Fibroblast of the aortic adventitia (primary cell): ENCODE results near the gene NFIA. TPM values are rescaled to one million over a fixed set of nuclear protein-coding genes. Genes with fewer than 3 reads are reported as not detected.

Experiments used
- DNase-seq: peaks from one replicate; pipeline ENCODE4 v3.0.0-alpha.2; 2010; ENCODE audit warnings: low read depth
- H3K4me3 ChIP-seq: 2 replicates; pipeline ENCODE4 v1.5.1; 2011; ENCODE audit warnings: low read depth, mild to moderate bottlenecking, control low read depth, low read length, moderate library complexity
- CTCF ChIP-seq: IDR thresholded peaks from 2 replicates; pipeline ENCODE4 v1.5.1; 2011; ENCODE audit warnings: mild to moderate bottlenecking, low read length, control low read depth, inconsistent platforms; ENCODE audit not compliant: insufficient read depth
- total RNA-seq: library from RNA; depleted of rRNA; stranded (reverse); fragments of >200 nt; gene quantifications from 2 replicates; pipeline ENCODE4 v1.2.3, GENCODE V29; 2012; ENCODE audit warnings: low replicate concordance

The NFIA gene
- total RNA-seq, 1 donor, result 32.0 TPM

GRCh38 chr1:61469365-61469764 is 387.0 kb downstream of the NFIA start:
- no peak for TF ChIP-seq CTCF
- no peak for DNase-seq

GRCh38 chr1:61472876-61473275 is 390.5 kb downstream of the NFIA start:
- no peak overlapping the region for H3K4me3 ChIP-seq
- no peak for TF ChIP-seq CTCF
- DNase-seq, result peak; percentile 83

More at GRCh38 chr1:61469365-61469764, 387.0 kb downstream of the NFIA start:
- H3K4me3 ChIP-seq, result no peak overlapping the region

DNA sequence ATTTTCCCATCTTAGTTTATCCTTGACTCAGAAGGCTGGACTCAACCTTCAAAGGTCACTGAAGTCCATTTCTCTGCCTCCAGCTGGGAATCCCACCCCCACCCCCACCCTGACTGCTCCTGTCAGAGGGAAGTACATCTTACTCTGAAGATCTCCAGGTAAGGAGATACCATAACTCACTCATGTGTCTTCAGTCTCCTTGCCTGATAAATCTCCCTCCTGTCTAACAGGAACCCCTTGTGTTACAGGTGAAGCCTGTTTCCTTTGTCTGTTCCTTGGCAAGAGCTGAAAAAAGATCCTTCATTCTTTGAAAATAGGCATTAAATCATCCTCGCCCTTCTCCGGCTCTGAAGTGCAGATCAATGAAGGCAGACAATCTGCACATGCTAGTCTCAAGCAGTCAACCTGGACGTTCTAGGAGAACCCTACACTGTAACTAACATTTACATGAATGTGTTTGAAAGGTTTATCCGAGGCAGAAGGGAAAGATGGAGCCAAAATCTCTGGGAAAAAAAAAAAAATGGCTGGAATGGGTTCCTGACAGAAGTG is 392.0 kb downstream of the NFIA start:
- DNase-seq, result no peak
- no peak for TF ChIP-seq CTCF
- no peak overlapping the region for H3K4me3 ChIP-seq

- no peak overlapping the region for H3K4me3 ChIP-seq
- DNase-seq, result no peak
- no peak for TF ChIP-seq CTCF
Observed at GRCh38 chr1:61474963-61475362, 392.6 kb downstream of the NFIA start.

DNA sequence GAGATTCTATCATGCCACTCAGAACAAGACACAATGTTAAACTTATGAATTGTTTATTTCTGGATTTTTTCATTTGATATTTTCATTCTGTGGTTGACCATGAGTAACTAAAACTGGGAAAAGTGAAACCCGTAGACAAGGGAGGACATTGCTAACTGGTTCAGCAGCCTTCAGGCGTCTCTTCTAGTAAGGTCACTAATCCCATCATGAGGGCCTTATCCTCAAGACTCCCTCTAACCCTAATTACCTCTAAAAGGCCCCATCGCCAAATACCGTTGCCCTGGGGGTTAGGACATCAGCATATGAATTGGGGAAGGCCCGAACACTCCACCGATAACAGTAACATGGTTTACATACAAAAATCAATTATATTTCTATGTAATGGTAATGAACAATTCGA is 394.9 kb downstream of the NFIA start:
- no peak for TF ChIP-seq CTCF
- H3K4me3 ChIP-seq, result no peak overlapping the region
- DNase-seq, result no peak

GRCh38 chr1:61480273-61480935 is 398.0 kb downstream of the NFIA start:
- no peak overlapping the region for H3K4me3 ChIP-seq
- no peak for TF ChIP-seq CTCF
- DNase-seq, result no peak
